AG10803 (cell line): Measurements from ENCODE around the gene ANKRD50.

Experiments
- DNase-seq: peaks from one replicate; pipeline ENCODE4 v3.0.0; 2010; ENCODE audit warnings: low read depth
- H3K4me3 ChIP-seq: 2 replicates; pipeline ENCODE4 v1.5.1; 2011; ENCODE audit warnings: mild to moderate bottlenecking, low read length, control low read depth
- CTCF ChIP-seq: conservative IDR thresholded peaks from 2 replicates; pipeline ENCODE4 v1.5.1; 2011; ENCODE audit warnings: mild to moderate bottlenecking, low read length, control low read depth, inconsistent platforms

ANKRD50 gene

GRCh38 chr4:124666496-124666895 is 46.0 kb downstream of the ANKRD50 start:
- DNase-seq: no peak
- H3K4me3 ChIP-seq: no peak overlapping the region
- TF ChIP-seq CTCF: no peak

- DNase-seq: no peak
- no peak for TF ChIP-seq CTCF
- no peak overlapping the region for H3K4me3 ChIP-seq
Measured at GRCh38 chr4:124658795-124659194, 53.7 kb downstream of the ANKRD50 start.

- no peak overlapping the region for H3K4me3 ChIP-seq
- no peak for DNase-seq
- TF ChIP-seq CTCF: no peak
Measured at GRCh38 chr4:124650614-124651013, 61.9 kb downstream of the ANKRD50 start.

- no peak for DNase-seq
- no peak overlapping the region for H3K4me3 ChIP-seq
- no peak for TF ChIP-seq CTCF
Measured at GRCh38 chr4:124647599-124647998, 64.9 kb downstream of the ANKRD50 start.

- TF ChIP-seq CTCF: no peak
- no peak overlapping the region for H3K4me3 ChIP-seq
- no peak for DNase-seq
Measured at GRCh38 chr4:124644621-124645020, 67.9 kb downstream of the ANKRD50 start.

GRCh38 chr4:124642846-124643245 is 69.7 kb downstream of the ANKRD50 start:
- no peak for DNase-seq
- H3K4me3 ChIP-seq: no peak overlapping the region
- TF ChIP-seq CTCF: no peak

- peak; percentile 77 for DNase-seq
- H3K4me3 ChIP-seq: no peak overlapping the region
- no peak for TF ChIP-seq CTCF
Measured at GRCh38 chr4:124641715-124642381, 70.7 kb downstream of the ANKRD50 start.
